ENCODE results near the gene KRTAP1-4. TPM values are rescaled to one million over a fixed set of nuclear protein-coding genes. Genes with fewer than 3 reads are reported as not detected.
"Not testable (repeated sequence)": the region's sequence is repeated elsewhere in the genome, so short reads cannot be mapped to it uniquely, and the experiment has no call there.

Gene KRTAP1-4
- total RNA-seq, 2 experiments from 2014 or later = not detected

DNA sequence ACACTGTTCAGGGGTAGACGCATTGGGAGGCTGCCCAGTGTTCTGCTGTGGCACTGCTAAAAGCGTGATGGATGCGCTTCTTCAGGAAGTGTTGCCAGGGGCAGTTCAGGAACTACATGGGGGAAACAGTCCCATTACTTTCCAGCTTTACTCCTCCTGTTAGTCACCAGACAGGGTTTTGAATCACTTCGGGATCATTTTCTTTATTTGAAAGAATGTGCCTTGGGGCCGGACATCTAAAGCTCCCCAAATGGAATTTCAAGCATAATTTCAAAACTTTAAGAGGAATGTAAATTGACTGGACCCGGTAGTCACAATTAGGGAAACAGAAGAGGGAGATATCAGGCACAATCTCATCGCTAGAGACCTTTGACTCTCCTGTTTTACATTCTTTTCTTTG is 18.4 kb upstream of the KRTAP1-4 start:
- no peaks in the 10 kb centered on the region for H4K20me1 ChIP-seq (ENCODE audit: insufficient read depth, low read length)
- BruUV-seq (replicated peaks) = no TSS peak
- no peaks in the 10 kb centered on the region for H3K4me1 ChIP-seq (ENCODE audit: insufficient read depth, low read length, poor library complexity, severe bottlenecking)
- no peaks in the 10 kb centered on the region for H3K9me3 ChIP-seq (ENCODE audit: low read length)
- H3K27ac ChIP-seq (ENCODE audit: low read depth, low read length, poor library complexity, severe bottlenecking) = no peak overlapping the region
- TF ChIP-seq, protein P1, sequence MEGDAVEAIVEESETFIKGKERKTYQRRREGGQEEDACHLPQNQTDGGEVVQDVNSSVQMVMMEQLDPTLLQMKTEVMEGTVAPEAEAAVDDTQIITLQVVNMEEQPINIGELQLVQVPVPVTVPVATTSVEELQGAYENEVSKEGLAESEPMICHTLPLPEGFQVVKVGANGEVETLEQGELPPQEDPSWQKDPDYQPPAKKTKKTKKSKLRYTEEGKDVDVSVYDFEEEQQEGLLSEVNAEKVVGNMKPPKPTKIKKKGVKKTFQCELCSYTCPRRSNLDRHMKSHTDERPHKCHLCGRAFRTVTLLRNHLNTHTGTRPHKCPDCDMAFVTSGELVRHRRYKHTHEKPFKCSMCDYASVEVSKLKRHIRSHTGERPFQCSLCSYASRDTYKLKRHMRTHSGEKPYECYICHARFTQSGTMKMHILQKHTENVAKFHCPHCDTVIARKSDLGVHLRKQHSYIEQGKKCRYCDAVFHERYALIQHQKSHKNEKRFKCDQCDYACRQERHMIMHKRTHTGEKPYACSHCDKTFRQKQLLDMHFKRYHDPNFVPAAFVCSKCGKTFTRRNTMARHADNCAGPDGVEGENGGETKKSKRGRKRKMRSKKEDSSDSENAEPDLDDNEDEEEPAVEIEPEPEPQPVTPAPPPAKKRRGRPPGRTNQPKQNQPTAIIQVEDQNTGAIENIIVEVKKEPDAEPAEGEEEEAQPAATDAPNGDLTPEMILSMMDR (conservative IDR thresholded peaks at IDR 0.05; ENCODE audit: low read length) = no peak
- TF ChIP-seq EZH2phosphoT487 (IDR thresholded peaks at IDR 0.05; ENCODE audit: borderline replicate concordance, low read depth, low read length) = no peak
- H3K4me2 ChIP-seq (ENCODE audit: low read length) = no peak overlapping the region
- no peaks in the 10 kb centered on the region for H3K36me3 ChIP-seq (ENCODE audit: insufficient read depth, low read length)
- no peaks in the 10 kb centered on the region for H3K9me2 ChIP-seq (ENCODE audit: insufficient read depth, low read length)
- ChIA-PET CTCF (ENCODE audit: unreplicated experiment) (no interaction called here), POLR2A (no interaction called here)
- H3K4me3 ChIP-seq (ENCODE audit: low read depth, low read length, poor library complexity, severe bottlenecking) = no peak overlapping the region
- intact Hi-C loops (cut with micrococcal nuclease; ENCODE audit: unreplicated experiment) = no loop called here
- DNase-seq (ENCODE audit: low spot score) = no peak
- H2AFZ ChIP-seq (ENCODE audit: low read length) = no peak overlapping the region
- no peaks in the 10 kb centered on the region for H3K79me2 ChIP-seq (ENCODE audit: insufficient read depth, low read depth, low read length)

DNA sequence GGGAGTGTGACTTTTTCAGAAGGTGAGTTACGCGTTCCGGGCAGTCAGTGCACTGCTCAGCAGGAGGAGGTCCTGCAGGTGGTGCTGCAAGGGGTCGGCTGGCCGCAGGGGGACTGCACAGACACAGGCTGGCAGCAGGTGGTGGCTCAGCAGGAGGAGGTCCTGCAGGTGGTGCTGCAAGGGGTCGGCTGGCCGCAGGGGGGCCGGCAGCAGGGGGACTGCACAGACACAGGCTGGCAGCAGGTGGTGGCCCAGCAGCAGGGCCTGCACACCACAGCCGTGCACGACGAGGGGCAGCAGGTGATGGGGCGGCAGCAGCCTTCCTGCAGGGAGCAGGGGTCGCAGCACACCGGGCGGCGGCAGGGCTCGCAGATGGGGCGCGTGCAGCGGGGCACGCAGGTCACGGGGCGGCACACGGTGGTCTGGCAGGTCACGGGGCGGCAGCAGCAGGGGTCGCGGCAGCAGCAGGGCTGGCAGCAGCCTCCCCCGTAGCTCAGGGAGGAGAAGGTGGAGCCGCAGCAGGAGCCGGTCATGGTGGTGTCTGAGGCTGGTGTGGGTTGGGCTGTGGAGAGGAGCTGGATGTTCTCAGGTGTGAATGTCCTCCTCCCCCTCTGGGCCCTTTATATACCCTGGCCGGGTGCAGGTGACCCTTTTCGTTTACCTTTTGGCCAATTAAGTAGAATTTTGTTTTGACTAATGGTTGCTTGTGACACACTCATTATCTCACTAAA is 16.9 kb upstream of the KRTAP1-4 start, which contains the start of gene KRTAP2-1:
Gene KRTAP2-1 (minus strand): TSS at position 582 of the 731 bp plus-strand sequence. CDS start 49 bp downstream, at position 533.
- CTCF ChIA-PET (ENCODE audit: unreplicated experiment); H3K4me1 ChIP-seq (ENCODE audit: insufficient read depth, low read length, poor library complexity, severe bottlenecking); H3K4me2 ChIP-seq (ENCODE audit: low read length); H3K9me2 ChIP-seq (ENCODE audit: insufficient read depth, low read length); intact Hi-C loops (cut with micrococcal nuclease; ENCODE audit: unreplicated experiment); DNase-seq (ENCODE audit: low spot score); H3K36me3 ChIP-seq (ENCODE audit: insufficient read depth, low read length); H3K79me2 ChIP-seq (ENCODE audit: insufficient read depth, low read depth, low read length); H3K9me3 ChIP-seq (ENCODE audit: low read length); BruUV-seq (replicated peaks); H3K27ac ChIP-seq (ENCODE audit: low read depth, low read length, poor library complexity, severe bottlenecking); H4K20me1 ChIP-seq (ENCODE audit: insufficient read depth, low read length); H3K4me3 ChIP-seq (ENCODE audit: low read depth, low read length, poor library complexity, severe bottlenecking); POLR2A ChIA-PET; H2AFZ ChIP-seq (ENCODE audit: low read length): not testable (repeated sequence)

DNA sequence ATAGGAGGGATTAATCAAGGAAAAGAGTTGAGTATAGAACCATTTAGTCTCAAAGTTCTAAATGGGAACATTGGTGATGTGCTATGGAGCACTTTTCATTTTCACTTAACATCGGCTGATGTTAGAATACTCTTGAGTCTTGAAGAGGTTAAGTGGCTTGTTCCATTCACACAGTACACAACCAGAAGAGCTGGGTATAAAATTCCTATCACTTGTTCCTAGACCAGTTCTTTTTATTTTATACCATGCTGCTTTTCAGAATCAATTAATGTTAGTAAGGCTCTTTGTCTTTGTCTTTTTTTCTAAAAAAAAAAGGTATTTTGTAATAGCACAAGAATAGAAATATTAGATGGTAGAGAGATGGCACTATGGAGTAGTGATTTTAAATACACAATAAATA is 13.0 kb upstream of the KRTAP1-4 start:
- CTCF ChIA-PET (ENCODE audit: unreplicated experiment) = no interaction called here
- POLR2A ChIA-PET = no interaction called here
- TF ChIP-seq, protein P1 (conservative IDR thresholded peaks at IDR 0.05; ENCODE audit: low read length) = no peak
- TF ChIP-seq EZH2phosphoT487 (IDR thresholded peaks at IDR 0.05; ENCODE audit: borderline replicate concordance, low read depth, low read length) = no peak
- no peak for DNase-seq (ENCODE audit: low spot score)
- no peaks in the 10 kb centered on the region for H3K9me2 ChIP-seq (ENCODE audit: insufficient read depth, low read length)
- H3K79me2 ChIP-seq (ENCODE audit: insufficient read depth, low read depth, low read length) = no peaks in the 10 kb centered on the region
- H3K9me3 ChIP-seq (ENCODE audit: low read length) = no peaks in the 10 kb centered on the region
- no peak overlapping the region for H3K27ac ChIP-seq (ENCODE audit: low read depth, low read length, poor library complexity, severe bottlenecking)
- no peak overlapping the region for H3K4me3 ChIP-seq (ENCODE audit: low read depth, low read length, poor library complexity, severe bottlenecking)
- no peak overlapping the region for H3K4me2 ChIP-seq (ENCODE audit: low read length)
- no peaks in the 10 kb centered on the region for H3K4me1 ChIP-seq (ENCODE audit: insufficient read depth, low read length, poor library complexity, severe bottlenecking)
- no peaks in the 10 kb centered on the region for H4K20me1 ChIP-seq (ENCODE audit: insufficient read depth, low read length)
- BruUV-seq (replicated peaks) = no TSS peak
- intact Hi-C loops (cut with micrococcal nuclease; ENCODE audit: unreplicated experiment) = no loop called here
- H3K36me3 ChIP-seq (ENCODE audit: insufficient read depth, low read length) = no peaks in the 10 kb centered on the region
- no peak overlapping the region for H2AFZ ChIP-seq (ENCODE audit: low read length)

DNA sequence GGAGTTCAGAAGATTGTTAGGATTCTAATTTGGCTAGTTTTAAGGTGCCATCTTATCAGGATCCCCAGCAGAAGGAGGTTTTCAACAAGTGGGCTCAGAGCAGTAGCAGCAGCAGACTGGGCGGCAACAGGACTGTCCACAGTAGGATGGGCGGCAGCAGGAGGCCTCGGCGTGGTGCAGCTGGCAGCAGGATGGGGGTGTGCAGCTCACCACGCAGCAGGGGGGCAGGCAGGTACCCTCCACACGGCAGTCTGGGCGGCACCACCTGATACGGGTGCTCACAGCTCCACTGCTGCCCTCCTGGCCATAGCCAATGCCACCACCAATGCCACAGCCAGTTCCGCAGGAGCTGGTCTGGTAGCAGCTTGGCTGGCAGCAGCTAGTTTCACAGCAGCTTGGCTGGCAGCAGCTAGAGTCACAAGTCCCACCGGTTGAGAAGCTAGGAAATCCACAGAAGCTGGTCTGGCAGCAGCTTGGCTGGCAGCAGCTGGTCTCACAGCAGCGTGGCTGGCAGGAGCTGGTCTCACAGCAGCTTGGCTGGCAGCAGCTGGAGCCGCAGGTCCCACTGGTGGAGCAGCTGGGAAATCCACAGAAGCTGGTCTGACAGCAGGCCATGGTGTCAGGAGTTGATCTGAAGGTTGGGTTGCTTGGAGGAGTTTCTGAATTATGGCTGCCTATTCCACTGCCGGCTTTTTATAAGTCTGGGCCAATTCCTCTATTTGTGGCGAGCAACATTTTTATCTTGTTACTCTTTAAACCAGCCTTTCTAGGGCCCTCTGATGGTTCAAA is 11.0 kb upstream of the KRTAP1-4 start, which contains the start of gene KRTAP1-1:
Gene KRTAP1-1 (minus strand): TSS at position 668 of the 789 bp plus-strand sequence. CDS start 53 bp downstream, at position 615.
- intact Hi-C loops (cut with micrococcal nuclease; ENCODE audit: unreplicated experiment); DNase-seq (ENCODE audit: low spot score); BruUV-seq (replicated peaks); CTCF ChIA-PET (ENCODE audit: unreplicated experiment); H3K4me1 ChIP-seq (ENCODE audit: insufficient read depth, low read length, poor library complexity, severe bottlenecking); H3K4me3 ChIP-seq (ENCODE audit: low read depth, low read length, poor library complexity, severe bottlenecking); H3K9me3 ChIP-seq (ENCODE audit: low read length); H3K4me2 ChIP-seq (ENCODE audit: low read length); H3K27ac ChIP-seq (ENCODE audit: low read depth, low read length, poor library complexity, severe bottlenecking); H3K79me2 ChIP-seq (ENCODE audit: insufficient read depth, low read depth, low read length); POLR2A ChIA-PET; H4K20me1 ChIP-seq (ENCODE audit: insufficient read depth, low read length); H2AFZ ChIP-seq (ENCODE audit: low read length); H3K36me3 ChIP-seq (ENCODE audit: insufficient read depth, low read length); H3K9me2 ChIP-seq (ENCODE audit: insufficient read depth, low read length): not testable (repeated sequence)

All from OCI-LY7 (cell line).